Gastroesophageal sphincter (tissue), 3 donors: Measurements from ENCODE around the gene SLC6A12.

Experiments
- CTCF ChIP-seq, 4 experiments: fragments of 200-600 bp in 2 of 4; fragments of 450-650 bp in 2 of 4; sonication (generic) in 1 of 4; IDR thresholded peaks; one replicate each; pipeline ENCODE4 v1.5.1; 2017 to 2019; ENCODE audit warnings: antibody characterized with exemption in 4 of 4, mild to moderate bottlenecking in 2 of 4, moderate library complexity in 2 of 4
- EP300 ChIP-seq: sonication (generic); formaldehyde crosslinking; IDR thresholded peaks from one replicate; pipeline ENCODE4 v1.6.1; 2017; ENCODE audit warnings: antibody characterized with exemption, mild to moderate bottlenecking
- POLR2A ChIP-seq, 2 donors: fragments of 450-650 bp; IDR thresholded peaks; one replicate each; pipeline ENCODE4 v1.6.1; 2017; ENCODE audit warnings: antibody characterized with exemption in 2 of 2, mild to moderate bottlenecking in 2 of 2, moderate library complexity in 1 of 2

DNA sequence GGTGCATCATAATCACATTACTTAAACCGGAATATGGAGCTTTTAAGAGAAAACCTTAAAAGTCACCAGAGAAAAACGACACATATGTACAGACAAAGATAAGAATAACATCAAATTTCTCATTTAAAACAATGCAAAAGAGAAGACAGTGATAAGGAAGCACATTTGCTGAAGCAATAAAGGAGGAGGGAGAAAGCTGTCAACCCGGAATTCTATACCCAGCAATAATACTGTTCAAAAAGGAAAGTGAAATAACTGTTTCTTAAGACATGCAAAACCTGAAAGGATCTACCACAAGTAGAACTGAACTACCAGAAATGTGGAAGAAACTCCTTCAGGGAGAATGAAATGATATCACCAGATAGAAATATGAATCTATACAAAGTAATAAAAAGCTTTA is 33.3 kb upstream of the SLC6A12 start:
- no peak for TF ChIP-seq POLR2A (IDR thresholded peaks at IDR 0.05)
- TF ChIP-seq CTCF (IDR thresholded peaks at IDR 0.05): no peak
- TF ChIP-seq EP300: no peak
